Psoas muscle (tissue), 8 donors: Measurements from ENCODE around the gene RABL6. TPM values are rescaled to one million over a fixed set of nuclear protein-coding genes. Genes with fewer than 3 reads are reported as not detected.
A peak's percentile ranks its signal among the peaks of the same experiment; 100 is the strongest.
"Not testable (repeated sequence)": the region's sequence is repeated elsewhere in the genome, so short reads cannot be mapped to it uniquely, and the experiment has no call there.

Experiments
- ATAC-seq, 4 donors: fragments of 200-7000 bp; cut with Tn5 transposase; one replicate each; pipeline ENCODE4 v1.9.1; 2020; ENCODE audit warnings: moderate library complexity in 3 of 4, mild to moderate bottlenecking in 2 of 4
- DNase-seq, 2 donors: peaks; one replicate each; pipeline ENCODE4 v3.0.0-alpha.2; 2020
- H3K27ac ChIP-seq: fragments of 200-600 bp; one replicate; pipeline ENCODE4 v1.8.0; 2022
- H3K27me3 ChIP-seq, 3 donors: fragments of 200-600 bp in 1 of 3; one replicate each; pipeline versions ENCODE4 v1.6.1 to v1.8.0; 2013 to 2022; ENCODE audit warnings: low read length in 2 of 3, mild to moderate bottlenecking in 2 of 3, moderate library complexity in 1 of 3; ENCODE audit not compliant: insufficient read depth in 3 of 3
- H3K36me3 ChIP-seq, 2 donors: fragments of 200-600 bp in 1 of 2; one replicate each; pipeline versions ENCODE4 v1.6.1 to v1.8.0; 2013 to 2022; ENCODE audit warnings: low read depth in 1 of 2, mild to moderate bottlenecking in 1 of 2, moderate library complexity in 1 of 2; ENCODE audit not compliant: insufficient read depth in 1 of 2
- H3K4me1 ChIP-seq: fragments of 200-600 bp; one replicate; pipeline ENCODE4 v1.8.0; 2022
- H3K4me3 ChIP-seq: fragments of 200-600 bp; one replicate; pipeline ENCODE4 v1.8.0; 2022; ENCODE audit warnings: mild to moderate bottlenecking
- H3K9me3 ChIP-seq: fragments of 200-600 bp; one replicate; pipeline ENCODE4 v1.8.0; 2022
- CTCF ChIP-seq: fragments of 200-600 bp; IDR thresholded peaks from one replicate; pipeline ENCODE4 v1.8.0; 2022; ENCODE audit warnings: antibody characterized with exemption
- WGBS, 3 donors: extraction: QIAGEN DNeasy Blood & Tissue Kit; methylation state at CpG; one replicate each; pipeline versions ENCODE4 v1.1.6 to v1.1.7; 2013; 5-methylcytosine and 5-hydroxymethylcytosine counted together
- intact Hi-C, 2 donors: fragments of 100-400 bp; cut with DNase I; formaldehyde crosslinking; loops; one replicate each; pipeline versions ENCODE4 v1.11.0 to v1.14.2; 2022
- polyA plus RNA-seq, 3 donors: library from polyadenylated mRNA; stranded (reverse); fragments of 200-250 nt; gene quantifications; one replicate each; pipeline ENCODE4 v1.2.3, GENCODE V29; 2013
- total RNA-seq, 4 donors: library from RNA; stranded (reverse); fragmentation: NEBNext Ultra II Directional in 2 of 4; extraction: Animal tissue kit (Norgen Biotek cat#: 25700) in 2 of 4; gene quantifications; one replicate each; pipeline versions ENCODE4 v1.2.1 to v1.2.4, GENCODE V29; 2021 to 2023
- donor health status: healthy with polysubstance abuse.
- donor health status: DM: no; HTN: no; CAD: no; lungs with moderate emphysema.
- donor health status: Bipolar disorder and iron deficiency.
- donor health status: healthy.
- donor health status: DM: yes; HTN: yes; CAD: no.
- donor health status: DM: no; HTN: no; CAD: no.
- donor health status: DM: no; HTN: no; CAD: no.
- donor health status: DM: yes; HTN: yes; CAD: no.

The RABL6 gene
- total and polyA plus RNA-seq, 7 donors: 73.0 to 90.5 (median 82.5) TPM

- Histone ChIP-seq H3K27me3 (peaks cover 0 to 24% (median 8%) of the 10 kb centered on the region in 3 donors), H3K4me1 (peaks cover 13% of the 10 kb centered on the region), H3K27ac (peak within 1 kb of the TSS; percentile 43), H3K4me3 (peak within 1 kb of the TSS; percentile 63), H3K36me3 (peaks cover 0 to 26% of the 10 kb centered on the region in 2 donors)
- DNase-seq (peak; percentile 81 to 87), ATAC-seq (peak; percentile 77 to 90 (median 81))
- intact Hi-C loops: loop anchor here in 1 of 2 donors (10.0 kb wide), 1 partner anchor 182 kb away; the partner anchor contains the start of gene ABCA2
- 0 to 4% (median 1%) methylated on average over 20 to 24 of the region's 27 CpGs for WGBS, 3 donors
- peak; percentile 84 for TF ChIP-seq CTCF
- not testable (repeated sequence) for H3K9me3 ChIP-seq
Observed at GRCh38 chr9:136842380-136842948, 34.7 kb downstream of the RABL6 start, which contains the start of gene AJM1. Gene AJM1, plus strand, starts transcription at chr9:136842478. Its CDS starts 1,937 bp downstream, at chr9:136844415.

GRCh38 chr9:136843159-136843800, 35.5 kb downstream of the RABL6 start:
- 12 to 21% (median 14%) methylated on average over 16 to 21 of the region's 21 CpGs for WGBS, 3 donors
- intact Hi-C loops: loop anchor here in 1 of 2 donors (10.0 kb wide), 1 partner anchor 182 kb away; the partner anchor contains the start of gene ABCA2

DNA sequence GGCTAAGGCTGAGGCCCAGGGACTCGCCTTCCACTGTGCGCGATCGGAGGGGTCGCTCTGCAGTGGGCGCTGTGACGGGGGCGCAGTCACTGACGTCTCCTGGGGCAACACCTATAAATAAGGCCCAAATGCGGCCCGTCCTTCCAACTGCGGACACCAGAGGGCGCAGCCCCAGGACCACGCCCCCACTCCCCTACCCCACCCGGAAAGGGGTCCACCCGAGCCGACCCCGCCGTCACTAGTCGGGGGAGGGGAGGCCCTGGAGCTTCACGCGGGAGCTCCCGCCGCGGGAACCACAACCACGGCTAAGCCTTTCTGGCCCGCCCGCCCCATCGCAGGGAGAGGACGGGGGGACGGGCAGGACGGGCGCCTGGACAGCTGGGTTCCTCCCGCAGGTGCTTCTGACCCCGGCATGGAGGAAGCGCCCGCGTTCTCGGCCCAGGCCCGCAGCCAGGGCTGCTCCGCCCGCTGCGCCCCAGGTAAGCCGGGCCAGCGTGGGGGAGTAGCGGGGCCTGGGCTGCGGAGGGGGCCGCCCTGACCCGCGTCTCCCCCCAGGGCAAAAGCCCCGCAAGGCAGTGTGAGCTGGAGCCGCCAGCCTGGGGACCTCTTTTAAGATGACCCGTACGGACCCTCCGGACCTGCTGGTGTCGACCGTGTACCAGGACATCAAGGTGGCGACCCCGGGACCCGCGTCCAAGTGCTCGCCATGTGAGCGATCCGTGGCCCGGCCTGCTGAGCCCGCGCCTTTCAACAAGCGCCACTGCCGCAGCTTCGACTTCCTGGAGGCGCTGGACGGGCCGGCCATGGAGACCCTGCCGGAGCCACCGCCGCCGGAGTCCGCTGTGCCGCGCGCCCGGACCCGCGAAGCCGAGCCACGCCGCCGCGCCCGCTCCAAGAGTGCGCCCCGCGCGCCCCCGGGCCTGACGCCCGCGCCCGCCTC, 36.3 kb downstream of the RABL6 start:
- ATAC-seq (peak; percentile 5 to 38 (median 10)), DNase-seq (peak in 1 of 2 donors; percentile 79)
- intact Hi-C loops: loop anchor here in 1 of 2 donors (10.0 kb wide), 1 partner anchor 181 kb away; the partner anchor contains the start of gene ABCA2
- Histone ChIP-seq H3K4me3 (peak overlapping the region; percentile 63), H3K4me1 (peaks cover 13% of the 10 kb centered on the region), H3K27me3 (peaks cover 0 to 24% (median 8%) of the 10 kb centered on the region in 3 donors), H3K36me3 (peaks cover 0 to 13% of the 10 kb centered on the region in 2 donors)
- peak; percentile 61 for TF ChIP-seq CTCF
- WGBS, 3 donors: 17 to 25% (median 22%) methylated on average over 69 to 99 of the region's 99 CpGs
- not testable (repeated sequence) for H3K9me3 ChIP-seq, H3K27ac ChIP-seq

More at GRCh38 chr9:136843159-136843800, 35.5 kb downstream of the RABL6 start:
- H3K27ac ChIP-seq, DNase-seq, H3K9me3 ChIP-seq: not testable (repeated sequence)
- ATAC-seq: peak in 3 of 4 donors; percentile 23 to 35 (median 23)
- Histone ChIP-seq H3K36me3 (peaks cover 0 to 21% of the 10 kb centered on the region in 2 donors), H3K4me3 (peak overlapping the region; percentile 63), H3K27me3 (peaks cover 0 to 24% (median 8%) of the 10 kb centered on the region in 3 donors), H3K4me1 (peaks cover 13% of the 10 kb centered on the region)

DNA sequence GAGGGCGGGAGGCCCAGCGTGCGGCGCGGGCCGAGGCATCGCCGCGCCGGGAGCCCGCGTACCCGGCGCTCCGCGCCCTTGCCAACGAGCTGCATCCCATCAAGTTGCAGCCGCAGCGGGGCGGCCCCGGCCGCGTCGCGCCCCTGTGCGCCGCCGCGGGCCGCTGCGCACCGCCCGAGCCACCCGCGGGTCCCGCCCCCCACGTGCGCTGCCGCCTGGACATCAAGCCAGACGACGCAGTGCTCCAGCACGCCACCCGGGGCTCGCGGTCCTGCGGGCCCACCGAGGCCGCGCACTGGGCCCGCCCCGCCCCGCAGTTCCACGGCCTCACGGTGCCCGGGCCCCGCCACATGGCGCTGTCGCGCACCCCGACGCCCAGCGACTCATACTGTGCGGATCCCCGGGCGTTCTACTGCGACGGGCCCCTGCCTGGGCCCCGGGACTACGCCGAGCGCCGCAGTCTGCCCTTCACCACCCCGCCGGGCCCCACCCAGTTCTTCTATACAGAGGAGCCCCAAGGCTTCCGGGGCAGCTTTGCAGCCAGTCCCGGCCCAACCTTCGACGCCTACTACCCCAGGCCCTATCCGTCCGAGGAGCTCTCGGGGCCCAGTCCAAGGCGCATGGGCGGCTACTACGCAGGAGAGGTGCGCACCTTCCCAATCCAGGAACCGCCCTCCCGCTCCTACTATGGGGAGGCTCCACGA, 37.2 kb downstream of the RABL6 start:
- no peak for TF ChIP-seq CTCF
- intact Hi-C loops: loop anchor here (5.0 to 10.0 kb wide), 5 partner anchors 82 to 182 kb away; partner anchors contain the start of genes ABCA2 (in 2 of the 2), C8G (in 1 of the 2) and FBXW5 (in 1 of the 2)
- Histone ChIP-seq H3K9me3 (no peaks in the 10 kb centered on the region), H3K27ac (no peak overlapping the region), H3K4me1 (peaks cover 16% of the 10 kb centered on the region), H3K27me3 (peaks cover 0 to 24% (median 8%) of the 10 kb centered on the region in 3 donors), H3K36me3 (peaks cover 0 to 5% of the 10 kb centered on the region in 2 donors), H3K4me3 (no peak overlapping the region)
- no peak for ATAC-seq
- 43 to 57% (median 48%) methylated on average over 56 to 88 of the region's 88 CpGs for WGBS, 3 donors
- no peak for DNase-seq
